Hepatocyte (in vitro differentiated cells): ENCODE measurements around the gene VWA5B1. TPM values are rescaled to one million over a fixed set of nuclear protein-coding genes. Genes with fewer than 3 reads are reported as not detected.

ENCODE experiments used
- DNase-seq: peaks from one replicate; pipeline ENCODE4 v3.0.0-alpha.2; 2016; ENCODE audit warnings: low spot score
- H2AFZ ChIP-seq: fragments of 200-600 bp; sonication (generic); 2 replicates; pipeline ENCODE4 v1.6.0; 2016; ENCODE audit warnings: antibody characterized with exemption, mild to moderate bottlenecking
- H3K27ac ChIP-seq: fragments of 200-600 bp; sonication (generic); 2 replicates; pipeline ENCODE4 v1.5.1; 2016; ENCODE audit warnings: mild to moderate bottlenecking
- H3K27me3 ChIP-seq: fragments of 200-600 bp; sonication (generic); 2 replicates; pipeline ENCODE4 v1.6.1; 2016
- H3K36me3 ChIP-seq: fragments of 200-600 bp; sonication (generic); replicated peaks from 2 replicates; pipeline ENCODE4 v1.5.1; 2016; ENCODE audit warnings: low read depth; ENCODE audit not compliant: insufficient read depth
- H3K4me1 ChIP-seq: fragments of 200-600 bp; sonication (generic); 2 replicates; pipeline ENCODE4 v1.5.1; 2016; ENCODE audit warnings: mild to moderate bottlenecking, moderate library complexity; ENCODE audit not compliant: insufficient read depth
- H3K4me2 ChIP-seq: fragments of 200-600 bp; sonication (generic); 2 replicates; pipeline ENCODE4 v1.6.0; 2016
- H3K4me3 ChIP-seq: fragments of 200-600 bp; sonication (generic); 2 replicates; pipeline ENCODE4 v1.5.1; 2016; ENCODE audit warnings: mild to moderate bottlenecking
- H3K79me2 ChIP-seq: fragments of 200-600 bp; sonication (generic); 2 replicates; pipeline ENCODE4 v1.6.0; 2017; ENCODE audit warnings: mild to moderate bottlenecking
- H3K9me2 ChIP-seq: fragments of 200-600 bp; sonication (generic); replicated peaks from 2 replicates; pipeline ENCODE4 v1.6.0; 2017; ENCODE audit warnings: mild to moderate bottlenecking; ENCODE audit not compliant: insufficient read depth
- H3K9me3 ChIP-seq: fragments of 200-600 bp; sonication (generic); 2 replicates; pipeline ENCODE4 v1.5.1; 2016; ENCODE audit warnings: low read depth, mild to moderate bottlenecking
- H4K20me1 ChIP-seq: fragments of 200-600 bp; sonication (generic); 2 replicates; pipeline ENCODE4 v1.6.0; 2016; ENCODE audit warnings: mild to moderate bottlenecking; ENCODE audit not compliant: insufficient read depth, poor library complexity, severe bottlenecking
- EZH2 ChIP-seq: fragments of 200-600 bp; sonication (generic); IDR thresholded peaks from 2 replicates; pipeline ENCODE4 v1.6.1; 2016; ENCODE audit warnings: antibody characterized with exemption, mild to moderate bottlenecking, borderline replicate concordance
- EZH2phosphoT487 ChIP-seq: fragments of 200-600 bp; sonication (generic); IDR thresholded peaks from one replicate; pipeline ENCODE4 v1.6.1; 2018; ENCODE audit warnings: antibody characterized with exemption, mild to moderate bottlenecking, low read depth, moderate library complexity; ENCODE audit not compliant: unreplicated experiment, severe bottlenecking
- WGBS: methylation state at CpG from one replicate; pipeline ENCODE4 v1.1.6; 2016; ENCODE audit warnings: low lambda C conversion rate; ENCODE audit errors: missing lambda C conversion rate; 5-methylcytosine and 5-hydroxymethylcytosine counted together
- polyA plus RNA-seq: library from polyadenylated mRNA; unstranded; fragments of >200 nt; fragmentation: Nextera tagmentation; extraction: Ambion mirVana; gene quantifications from 2 replicates; pipeline ENCODE4 v1.2.1, GENCODE V29; 2016
- total RNA-seq: library from RNA; depleted of rRNA; stranded (reverse); fragments of >200 nt; gene quantifications from 2 replicates; pipeline ENCODE4 v1.2.3, GENCODE V29; 2014
- TF ChIP-seq, protein P1 (sequence below): fragments of 200-600 bp; sonication (generic); IDR thresholded peaks from 2 replicates; pipeline ENCODE4 v1.5.1; 2016; ENCODE audit warnings: antibody characterized with exemption, mild to moderate bottlenecking; ENCODE audit not compliant: poor library complexity

VWA5B1 gene
- total and polyA plus RNA-seq, 2 experiments from 2014 or later = 0.33 to 0.35 TPM

DNA sequence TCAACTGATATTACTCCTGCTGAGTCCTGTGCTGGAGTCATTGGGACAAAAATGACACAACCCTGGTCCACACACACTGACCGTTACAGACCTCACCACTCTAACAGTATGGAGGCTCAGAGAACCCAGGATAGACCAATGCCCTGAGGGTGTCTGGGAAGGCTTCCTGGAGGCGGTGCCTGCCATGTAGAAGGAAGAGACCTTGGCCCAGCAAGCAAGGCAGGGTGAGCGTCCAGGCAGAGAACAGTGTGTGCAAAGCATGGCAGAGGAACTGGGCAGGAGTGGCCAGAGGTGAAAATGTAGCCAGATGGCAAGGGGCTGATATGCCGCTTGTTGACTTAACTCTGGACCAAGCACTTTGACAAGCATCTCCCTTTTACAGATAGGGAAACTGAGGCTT, 85.5 kb downstream of the VWA5B1 start:
- Histone ChIP-seq H3K27me3 (peaks cover 50% of the 10 kb centered on the region), H3K79me2 (no peaks in the 10 kb centered on the region), H3K36me3 (no peaks in the 10 kb centered on the region), H3K9me3 (no peaks in the 10 kb centered on the region), H2AFZ (no peak overlapping the region), H3K4me3 (no peak overlapping the region), H3K4me2 (no peak overlapping the region), H4K20me1 (no peaks in the 10 kb centered on the region), H3K9me2 (no peaks in the 10 kb centered on the region), H3K4me1 (no peaks in the 10 kb centered on the region), H3K27ac (no peak overlapping the region)
- no peak for DNase-seq
- TF ChIP-seq EZH2 = no peak
- TF ChIP-seq EZH2phosphoT487 = no peak
- WGBS = 72% methylated on average over 4 of the region's 4 CpGs

DNA sequence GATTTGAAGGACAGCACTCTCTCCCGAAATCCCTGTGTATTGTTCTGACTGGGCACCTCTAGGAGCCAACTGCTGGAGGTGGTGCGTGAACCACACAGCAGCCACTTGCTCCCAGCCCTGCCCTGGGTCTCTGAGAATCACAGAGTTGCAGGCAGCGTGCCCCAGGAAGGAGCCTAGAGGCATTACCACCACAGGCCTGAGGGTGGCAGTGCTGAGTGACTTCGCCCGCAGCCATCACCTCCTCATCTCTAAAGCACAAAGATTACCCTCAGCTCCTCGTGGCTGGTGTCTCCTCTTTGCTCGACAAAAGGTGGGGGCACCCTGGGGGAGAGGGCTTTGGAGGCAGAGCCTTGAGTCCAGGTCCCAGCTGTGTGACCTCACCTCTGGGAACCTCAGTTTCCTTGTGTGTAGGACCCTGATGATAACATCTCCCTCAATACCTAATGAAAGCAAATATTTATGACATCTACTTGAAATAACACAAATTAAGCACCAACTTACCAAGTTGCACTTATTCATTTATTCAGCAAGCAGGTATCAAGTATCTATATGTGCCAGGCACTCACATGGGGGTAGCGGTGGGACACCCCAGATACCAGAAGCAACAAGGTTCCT, 86.3 kb downstream of the VWA5B1 start:
- 16% methylated on average over 6 of the region's 8 CpGs for WGBS

DNA sequence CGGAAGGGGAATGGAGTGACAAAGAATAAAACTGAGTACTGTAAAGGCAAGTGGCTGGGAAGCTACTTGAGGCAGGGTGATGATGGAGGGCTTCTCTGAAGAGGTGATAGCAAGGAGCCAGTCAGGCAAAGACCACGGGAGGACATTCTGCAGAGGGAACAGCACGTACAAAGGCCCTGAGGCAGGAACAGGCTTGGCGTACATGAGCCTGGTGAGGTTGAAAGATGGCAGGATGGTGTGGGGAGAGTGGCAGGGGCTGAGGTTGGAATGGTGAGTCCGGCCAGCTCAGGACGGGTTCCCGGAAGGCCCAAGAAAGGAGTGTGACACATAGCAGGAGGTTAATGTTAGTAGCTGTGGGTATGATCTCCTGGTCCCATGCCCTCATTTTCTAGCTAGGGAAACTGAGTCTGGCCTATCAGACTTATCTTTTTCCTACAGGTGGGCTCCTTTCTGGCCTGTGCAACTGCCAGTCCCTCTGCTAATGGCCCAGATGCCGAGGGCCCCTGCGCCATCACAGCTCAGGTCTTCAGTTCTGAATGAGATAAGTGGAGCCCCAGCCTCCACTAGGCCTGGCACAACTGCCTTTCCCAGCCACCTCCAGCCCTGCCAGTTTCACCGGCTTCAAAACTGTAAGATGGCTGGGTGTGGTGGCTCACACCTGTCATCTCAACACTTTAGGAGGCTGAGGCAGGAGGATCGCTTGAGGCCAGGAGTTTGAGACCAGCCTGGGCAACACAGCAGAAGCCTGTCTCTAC, 87.0 kb downstream of the VWA5B1 start:
- Histone ChIP-seq H3K79me2 (no peaks in the 10 kb centered on the region), H3K27ac (no peak overlapping the region), H3K36me3 (no peaks in the 10 kb centered on the region), H3K4me1 (no peaks in the 10 kb centered on the region), H2AFZ (no peak overlapping the region), H3K27me3 (peaks cover 39% of the 10 kb centered on the region), H3K9me2 (no peaks in the 10 kb centered on the region), H4K20me1 (no peaks in the 10 kb centered on the region), H3K4me3 (no peak overlapping the region), H3K4me2 (no peak overlapping the region), H3K9me3 (no peaks in the 10 kb centered on the region)
- 94% methylated on average over 11 of the region's 11 CpGs for WGBS
- DNase-seq = no peak
- no peak for TF ChIP-seq EZH2
- TF ChIP-seq, protein P1, sequence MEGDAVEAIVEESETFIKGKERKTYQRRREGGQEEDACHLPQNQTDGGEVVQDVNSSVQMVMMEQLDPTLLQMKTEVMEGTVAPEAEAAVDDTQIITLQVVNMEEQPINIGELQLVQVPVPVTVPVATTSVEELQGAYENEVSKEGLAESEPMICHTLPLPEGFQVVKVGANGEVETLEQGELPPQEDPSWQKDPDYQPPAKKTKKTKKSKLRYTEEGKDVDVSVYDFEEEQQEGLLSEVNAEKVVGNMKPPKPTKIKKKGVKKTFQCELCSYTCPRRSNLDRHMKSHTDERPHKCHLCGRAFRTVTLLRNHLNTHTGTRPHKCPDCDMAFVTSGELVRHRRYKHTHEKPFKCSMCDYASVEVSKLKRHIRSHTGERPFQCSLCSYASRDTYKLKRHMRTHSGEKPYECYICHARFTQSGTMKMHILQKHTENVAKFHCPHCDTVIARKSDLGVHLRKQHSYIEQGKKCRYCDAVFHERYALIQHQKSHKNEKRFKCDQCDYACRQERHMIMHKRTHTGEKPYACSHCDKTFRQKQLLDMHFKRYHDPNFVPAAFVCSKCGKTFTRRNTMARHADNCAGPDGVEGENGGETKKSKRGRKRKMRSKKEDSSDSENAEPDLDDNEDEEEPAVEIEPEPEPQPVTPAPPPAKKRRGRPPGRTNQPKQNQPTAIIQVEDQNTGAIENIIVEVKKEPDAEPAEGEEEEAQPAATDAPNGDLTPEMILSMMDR = no peak
- no peak for TF ChIP-seq EZH2phosphoT487

More for the DNA sequence above, 86.3 kb downstream of the VWA5B1 start:
- Histone ChIP-seq H3K9me3 (no peaks in the 10 kb centered on the region), H3K4me3 (no peak overlapping the region), H3K79me2 (no peaks in the 10 kb centered on the region), H4K20me1 (no peaks in the 10 kb centered on the region), H3K27me3 (peaks cover 45% of the 10 kb centered on the region), H3K9me2 (no peaks in the 10 kb centered on the region), H3K27ac (no peak overlapping the region), H3K36me3 (no peaks in the 10 kb centered on the region), H3K4me1 (no peaks in the 10 kb centered on the region), H2AFZ (no peak overlapping the region), H3K4me2 (no peak overlapping the region)
- TF ChIP-seq EZH2phosphoT487 (no peak), EZH2 (no peak)
- TF ChIP-seq, protein P1 = peak; percentile 56
- DNase-seq = peak; percentile 62

DNA sequence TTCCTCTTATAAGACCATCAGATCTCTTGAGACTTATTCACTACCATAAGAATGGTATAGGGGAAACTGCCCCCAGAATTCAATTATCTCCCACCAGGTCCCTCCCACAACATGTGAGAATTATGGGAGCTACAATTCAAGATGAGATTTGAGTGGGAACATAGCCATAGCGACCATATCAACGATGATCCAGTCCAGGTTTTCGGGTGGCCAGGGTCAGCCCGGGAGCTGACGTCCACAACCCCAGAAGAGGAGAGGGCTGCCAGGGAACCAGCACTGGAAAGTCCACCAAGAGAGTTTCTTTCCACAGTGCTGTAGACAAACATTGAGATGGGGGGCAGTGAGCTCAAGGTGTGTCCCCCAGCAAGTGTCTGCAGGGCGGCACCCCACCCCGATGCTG, 88.4 kb downstream of the VWA5B1 start:
- Histone ChIP-seq H3K79me2 (no peaks in the 10 kb centered on the region), H3K4me2 (no peak overlapping the region), H3K36me3 (no peaks in the 10 kb centered on the region), H2AFZ (no peak overlapping the region), H4K20me1 (no peaks in the 10 kb centered on the region), H3K4me1 (no peaks in the 10 kb centered on the region), H3K27ac (no peak overlapping the region), H3K4me3 (no peak overlapping the region), H3K27me3 (peaks cover 28% of the 10 kb centered on the region), H3K9me3 (no peaks in the 10 kb centered on the region), H3K9me2 (no peaks in the 10 kb centered on the region)
- TF ChIP-seq EZH2 = no peak
- TF ChIP-seq EZH2phosphoT487 = no peak
- TF ChIP-seq, protein P1 = no peak
- WGBS = 66% methylated on average over 7 of the region's 7 CpGs
- DNase-seq = no peak
